ENCODE data around the gene JPH2. TPM values are rescaled to one million over a fixed set of nuclear protein-coding genes. Genes with fewer than 3 reads are reported as not detected.

Gene JPH2
- total RNA-seq, 1 experiment from 2014 or later, result 0.81 TPM

DNA sequence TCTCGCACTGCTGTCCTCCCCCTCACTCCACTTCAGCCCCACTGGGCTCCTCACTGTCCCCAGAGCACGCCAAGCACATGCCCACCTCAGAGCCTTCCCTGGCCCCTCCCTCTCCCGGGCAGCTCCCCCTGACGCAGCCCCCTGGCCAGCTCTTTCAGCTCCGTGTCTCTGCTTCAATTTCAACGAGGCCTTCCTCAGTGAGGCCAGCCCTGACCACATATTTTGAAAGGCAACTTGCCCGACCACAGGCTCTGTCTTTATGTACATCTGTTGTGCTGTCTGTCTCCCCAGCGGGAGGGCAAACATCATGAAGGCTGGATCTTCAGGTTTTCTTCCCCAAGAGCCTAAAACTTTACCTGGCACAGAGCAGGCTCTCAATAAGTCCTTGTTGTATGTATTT is 44.6 kb downstream of the JPH2 start:
- Mint-ChIP-seq H3K36me3 (no peaks in the 10 kb centered on the region), H3K4me3 (no peak overlapping the region), H3K9me3 (no peaks in the 10 kb centered on the region), H3K27ac (no peak overlapping the region; the same call in 1 of the 2 replicates), H3K4me1 (peaks cover 5% of the 10 kb centered on the region; the same call in 1 of the 2 replicates), H3K27me3 (ENCODE audit: low read depth) (peaks cover 5% of the 10 kb centered on the region; the same call in 1 of the 2 replicates)
- CTCF ChIA-PET, result interaction anchor here (1.4 to 2.7 kb wide), 2 partner anchors 46 to 47 kb away, joined by 3 to 10 read pairs; no protein-coding TSS in a partner anchor
- DNase-seq (ENCODE audit: low spot score), result no peak
- ATAC-seq, result no peak
- TF ChIP-seq E2F1 (CRISPR knock-in tag; IDR thresholded peaks at IDR 0.05) (no peak), IRF2 (CRISPR knock-in tag; IDR thresholded peaks at IDR 0.05; ENCODE audit: borderline replicate concordance, low read depth) (no peak), ZNF671 (CRISPR knock-in tag; IDR thresholded peaks at IDR 0.05) (no peak), FOXP1 (CRISPR knock-in tag; IDR thresholded peaks at IDR 0.05; ENCODE audit: borderline replicate concordance) (no peak), ZNF219 (CRISPR knock-in tag; IDR thresholded peaks at IDR 0.05; ENCODE audit: borderline replicate concordance) (no peak), SMAD3 (CRISPR knock-in tag; IDR thresholded peaks at IDR 0.05; ENCODE audit: borderline replicate concordance) (no peak), ZBTB21 (CRISPR knock-in tag; IDR thresholded peaks at IDR 0.05; ENCODE audit: borderline replicate concordance) (no peak), NR2C2 (CRISPR knock-in tag; IDR thresholded peaks at IDR 0.05) (no peak), JAZF1 (CRISPR knock-in tag; IDR thresholded peaks at IDR 0.05) (no peak), ZNF396 (CRISPR knock-in tag; IDR thresholded peaks at IDR 0.05; ENCODE audit: borderline replicate concordance) (no peak)
- TF ChIP-seq, protein P1, sequence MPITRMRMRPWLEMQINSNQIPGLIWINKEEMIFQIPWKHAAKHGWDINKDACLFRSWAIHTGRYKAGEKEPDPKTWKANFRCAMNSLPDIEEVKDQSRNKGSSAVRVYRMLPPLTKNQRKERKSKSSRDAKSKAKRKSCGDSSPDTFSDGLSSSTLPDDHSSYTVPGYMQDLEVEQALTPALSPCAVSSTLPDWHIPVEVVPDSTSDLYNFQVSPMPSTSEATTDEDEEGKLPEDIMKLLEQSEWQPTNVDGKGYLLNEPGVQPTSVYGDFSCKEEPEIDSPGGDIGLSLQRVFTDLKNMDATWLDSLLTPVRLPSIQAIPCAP (CRISPR knock-in tag; IDR thresholded peaks at IDR 0.05), result no peak
- POLR2A ChIA-PET, result no interaction called here

- CTCF ChIA-PET, result interaction anchor here (1.4 to 2.7 kb wide), 2 partner anchors 46 to 48 kb away, joined by 3 to 10 read pairs; no protein-coding TSS in a partner anchor
- H3K4me1 Mint-ChIP-seq, result peaks cover 6% of the 10 kb centered on the region; the same call in 1 of the 2 replicates
Measured at GRCh38 chr20:44141873-44142272, 45.1 kb downstream of the JPH2 start.

More at GRCh38 chr20:44141873-44142272, 45.1 kb downstream of the JPH2 start:
- H3K9me3 Mint-ChIP-seq, result no peaks in the 10 kb centered on the region
- H3K27me3 Mint-ChIP-seq (ENCODE audit: low read depth), result peaks cover 5% of the 10 kb centered on the region; the same call in 1 of the 2 replicates
- TF ChIP-seq NFE2L1 (CRISPR knock-in tag; IDR thresholded peaks at IDR 0.05) (no peak), ESRRA (CRISPR knock-in tag; IDR thresholded peaks at IDR 0.05; ENCODE audit: borderline replicate concordance) (no peak), IRF2 (CRISPR knock-in tag; IDR thresholded peaks at IDR 0.05; ENCODE audit: borderline replicate concordance, low read depth) (no peak), ZNF219 (CRISPR knock-in tag; IDR thresholded peaks at IDR 0.05; ENCODE audit: borderline replicate concordance) (no peak), NFYB (CRISPR knock-in tag; conservative IDR thresholded peaks at IDR 0.05; ENCODE audit: low read depth) (no peak), JAZF1 (CRISPR knock-in tag; IDR thresholded peaks at IDR 0.05) (no peak), ZMAT4 (CRISPR knock-in tag; IDR thresholded peaks at IDR 0.05) (no peak), AFF4 (CRISPR knock-in tag; IDR thresholded peaks at IDR 0.05; ENCODE audit: borderline replicate concordance) (no peak), E2F1 (CRISPR knock-in tag; IDR thresholded peaks at IDR 0.05) (no peak)
- TF ChIP-seq, protein P2, sequence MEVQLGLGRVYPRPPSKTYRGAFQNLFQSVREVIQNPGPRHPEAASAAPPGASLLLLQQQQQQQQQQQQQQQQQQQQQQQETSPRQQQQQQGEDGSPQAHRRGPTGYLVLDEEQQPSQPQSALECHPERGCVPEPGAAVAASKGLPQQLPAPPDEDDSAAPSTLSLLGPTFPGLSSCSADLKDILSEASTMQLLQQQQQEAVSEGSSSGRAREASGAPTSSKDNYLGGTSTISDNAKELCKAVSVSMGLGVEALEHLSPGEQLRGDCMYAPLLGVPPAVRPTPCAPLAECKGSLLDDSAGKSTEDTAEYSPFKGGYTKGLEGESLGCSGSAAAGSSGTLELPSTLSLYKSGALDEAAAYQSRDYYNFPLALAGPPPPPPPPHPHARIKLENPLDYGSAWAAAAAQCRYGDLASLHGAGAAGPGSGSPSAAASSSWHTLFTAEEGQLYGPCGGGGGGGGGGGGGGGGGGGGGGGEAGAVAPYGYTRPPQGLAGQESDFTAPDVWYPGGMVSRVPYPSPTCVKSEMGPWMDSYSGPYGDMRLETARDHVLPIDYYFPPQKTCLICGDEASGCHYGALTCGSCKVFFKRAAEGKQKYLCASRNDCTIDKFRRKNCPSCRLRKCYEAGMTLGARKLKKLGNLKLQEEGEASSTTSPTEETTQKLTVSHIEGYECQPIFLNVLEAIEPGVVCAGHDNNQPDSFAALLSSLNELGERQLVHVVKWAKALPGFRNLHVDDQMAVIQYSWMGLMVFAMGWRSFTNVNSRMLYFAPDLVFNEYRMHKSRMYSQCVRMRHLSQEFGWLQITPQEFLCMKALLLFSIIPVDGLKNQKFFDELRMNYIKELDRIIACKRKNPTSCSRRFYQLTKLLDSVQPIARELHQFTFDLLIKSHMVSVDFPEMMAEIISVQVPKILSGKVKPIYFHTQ (CRISPR knock-in tag; IDR thresholded peaks at IDR 0.05), result no peak
- TF ChIP-seq, protein P3, sequence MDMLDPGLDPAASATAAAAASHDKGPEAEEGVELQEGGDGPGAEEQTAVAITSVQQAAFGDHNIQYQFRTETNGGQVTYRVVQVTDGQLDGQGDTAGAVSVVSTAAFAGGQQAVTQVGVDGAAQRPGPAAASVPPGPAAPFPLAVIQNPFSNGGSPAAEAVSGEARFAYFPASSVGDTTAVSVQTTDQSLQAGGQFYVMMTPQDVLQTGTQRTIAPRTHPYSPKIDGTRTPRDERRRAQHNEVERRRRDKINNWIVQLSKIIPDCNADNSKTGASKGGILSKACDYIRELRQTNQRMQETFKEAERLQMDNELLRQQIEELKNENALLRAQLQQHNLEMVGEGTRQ (CRISPR knock-in tag; IDR thresholded peaks at IDR 0.05), result no peak
- TF ChIP-seq, protein P4, sequence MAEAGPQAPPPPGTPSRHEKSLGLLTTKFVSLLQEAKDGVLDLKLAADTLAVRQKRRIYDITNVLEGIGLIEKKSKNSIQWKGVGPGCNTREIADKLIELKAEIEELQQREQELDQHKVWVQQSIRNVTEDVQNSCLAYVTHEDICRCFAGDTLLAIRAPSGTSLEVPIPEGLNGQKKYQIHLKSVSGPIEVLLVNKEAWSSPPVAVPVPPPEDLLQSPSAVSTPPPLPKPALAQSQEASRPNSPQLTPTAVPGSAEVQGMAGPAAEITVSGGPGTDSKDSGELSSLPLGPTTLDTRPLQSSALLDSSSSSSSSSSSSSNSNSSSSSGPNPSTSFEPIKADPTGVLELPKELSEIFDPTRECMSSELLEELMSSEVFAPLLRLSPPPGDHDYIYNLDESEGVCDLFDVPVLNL (CRISPR knock-in tag; IDR thresholded peaks at IDR 0.05; ENCODE audit: borderline replicate concordance, low read depth), result no peak
- DNase-seq (ENCODE audit: low spot score) (no peak), ATAC-seq (no peak)
- no peak overlapping the region for H3K4me3 Mint-ChIP-seq
- no peak overlapping the region for H3K27ac Mint-ChIP-seq
- H3K36me3 Mint-ChIP-seq, result no peaks in the 10 kb centered on the region
- POLR2A ChIA-PET, result no interaction called here

All from WTC11 (cell line).